GM13976 (cell line): ENCODE results near the gene GOLGA1.
"Not testable (repeated sequence)": the region's sequence is repeated elsewhere in the genome, so short reads cannot be mapped to it uniquely, and the experiment has no call there.

Source experiments
- DNase-seq: peaks from one replicate; pipeline ENCODE4 v3.0.0; 2012; ENCODE audit warnings: low spot score
- in situ Hi-C: fragments of 300-500 bp; cut with MboI; formaldehyde crosslinking; loops from one replicate; pipeline ENCODE4 v1.12.0; 2022; ENCODE audit warnings: low sequenced_read_pairs, mixed read lengths, inconsistent platforms; ENCODE audit not compliant: unreplicated experiment
- TF ChIP-seq, protein P1 (sequence below): IDR thresholded peaks from 2 replicates; pipeline ENCODE4 v1.5.1; 2012; ENCODE audit warnings: borderline replicate concordance, mild to moderate bottlenecking; ENCODE audit not compliant: insufficient read depth; ENCODE audit errors: extremely low read depth, missing control alignments, control extremely low read depth

The GOLGA1 gene

DNA sequence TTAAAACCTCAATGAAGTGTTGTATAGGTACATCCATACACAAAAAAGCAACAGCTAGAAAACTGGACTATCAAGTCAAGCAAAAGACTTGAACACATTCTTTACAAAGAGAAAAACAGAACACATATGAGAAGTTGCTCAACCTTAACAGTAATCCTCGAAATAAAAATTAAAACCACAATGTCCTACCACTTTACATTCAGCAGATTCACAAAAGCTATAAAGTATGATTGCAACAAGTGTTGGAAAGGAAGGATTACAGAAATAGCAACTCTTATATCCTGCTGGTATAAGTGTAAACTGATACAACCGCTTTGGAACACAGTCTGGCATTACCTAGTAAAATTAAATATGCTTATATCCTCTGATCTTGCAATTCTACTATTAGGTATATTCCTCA is 28.5 kb upstream of the GOLGA1 start:
- TF ChIP-seq, protein P1, sequence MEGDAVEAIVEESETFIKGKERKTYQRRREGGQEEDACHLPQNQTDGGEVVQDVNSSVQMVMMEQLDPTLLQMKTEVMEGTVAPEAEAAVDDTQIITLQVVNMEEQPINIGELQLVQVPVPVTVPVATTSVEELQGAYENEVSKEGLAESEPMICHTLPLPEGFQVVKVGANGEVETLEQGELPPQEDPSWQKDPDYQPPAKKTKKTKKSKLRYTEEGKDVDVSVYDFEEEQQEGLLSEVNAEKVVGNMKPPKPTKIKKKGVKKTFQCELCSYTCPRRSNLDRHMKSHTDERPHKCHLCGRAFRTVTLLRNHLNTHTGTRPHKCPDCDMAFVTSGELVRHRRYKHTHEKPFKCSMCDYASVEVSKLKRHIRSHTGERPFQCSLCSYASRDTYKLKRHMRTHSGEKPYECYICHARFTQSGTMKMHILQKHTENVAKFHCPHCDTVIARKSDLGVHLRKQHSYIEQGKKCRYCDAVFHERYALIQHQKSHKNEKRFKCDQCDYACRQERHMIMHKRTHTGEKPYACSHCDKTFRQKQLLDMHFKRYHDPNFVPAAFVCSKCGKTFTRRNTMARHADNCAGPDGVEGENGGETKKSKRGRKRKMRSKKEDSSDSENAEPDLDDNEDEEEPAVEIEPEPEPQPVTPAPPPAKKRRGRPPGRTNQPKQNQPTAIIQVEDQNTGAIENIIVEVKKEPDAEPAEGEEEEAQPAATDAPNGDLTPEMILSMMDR: no peak
- in situ Hi-C loops: no loop called here
- no peak for DNase-seq

DNA sequence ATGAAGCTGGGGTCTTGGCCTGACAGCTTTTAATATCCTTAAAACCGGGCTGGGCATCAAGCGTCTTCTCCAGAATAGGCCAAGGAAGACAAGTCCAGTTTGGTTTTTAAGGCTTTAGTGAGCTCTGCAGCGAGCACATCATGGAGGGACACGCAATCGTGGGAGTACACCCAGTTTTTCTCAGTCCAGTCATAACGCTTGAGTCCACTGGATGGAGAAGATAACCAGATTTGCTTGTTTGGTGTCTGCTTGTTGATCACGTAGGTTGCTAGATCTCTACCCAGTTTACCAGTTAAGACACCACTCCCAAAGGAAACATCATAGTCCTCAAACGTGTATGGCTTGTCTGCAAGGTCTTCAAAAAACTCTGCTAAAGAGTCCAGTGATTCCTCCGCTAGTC is 27.4 kb upstream of the GOLGA1 start:
- TF ChIP-seq, protein P1: no peak
- in situ Hi-C loops: no loop called here
- no peak for DNase-seq

DNA sequence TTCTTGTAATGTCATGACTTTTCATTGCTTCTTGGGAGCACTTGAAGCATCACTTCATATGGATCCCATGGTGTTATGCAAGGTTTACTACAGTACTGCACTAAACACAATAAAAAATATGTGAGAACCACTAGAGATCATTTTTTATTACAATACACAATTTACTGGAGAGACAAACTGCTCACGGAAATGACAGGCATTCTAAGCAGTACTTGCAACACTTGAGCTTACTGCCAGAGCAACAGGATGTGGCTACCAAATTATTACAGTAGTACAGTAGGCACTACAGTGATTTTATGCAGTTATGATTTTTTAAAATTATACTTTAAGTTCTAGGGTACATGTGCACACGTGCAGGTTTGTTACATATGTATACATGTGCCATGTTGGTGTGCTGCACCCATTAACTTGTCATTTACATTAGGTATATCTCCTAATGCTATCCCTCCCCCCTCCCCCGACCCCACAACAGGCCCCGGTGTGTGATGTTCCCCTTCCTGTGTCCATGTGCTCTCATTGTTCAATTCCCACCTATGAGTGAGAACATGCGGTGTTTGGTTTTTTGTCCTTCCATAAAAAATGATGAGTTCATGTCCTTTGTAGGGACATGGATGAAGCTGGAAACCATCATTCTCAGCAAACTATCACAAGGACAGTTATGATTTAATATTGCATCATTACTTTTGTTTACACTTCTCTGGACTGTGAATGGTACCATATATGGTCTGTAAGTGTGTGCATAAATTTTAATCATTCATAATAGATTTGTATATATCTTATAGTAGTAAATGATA is 25.1 kb upstream of the GOLGA1 start:
- DNase-seq, in situ Hi-C loops: not testable (repeated sequence)

DNA sequence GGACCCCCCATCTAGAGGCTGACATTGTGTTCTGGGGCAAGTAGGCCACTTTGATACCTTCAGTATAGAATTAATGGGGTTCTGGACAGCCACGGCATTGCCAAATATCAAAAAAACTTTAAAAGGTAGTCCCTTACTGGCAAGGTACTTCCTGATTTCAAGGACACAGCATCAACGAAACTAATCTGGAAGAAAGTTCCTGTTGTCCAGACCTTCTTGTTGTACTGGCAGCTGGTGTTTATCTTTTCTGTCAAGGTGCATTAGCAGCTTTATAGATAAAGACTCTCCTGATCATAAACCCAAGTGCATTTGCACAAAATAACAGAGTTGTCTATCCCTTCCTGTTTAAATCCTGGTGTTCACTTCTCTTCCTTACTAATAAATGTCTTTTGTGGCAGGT is 23.7 kb upstream of the GOLGA1 start:
- TF ChIP-seq, protein P1: no peak
- no peak for DNase-seq
- in situ Hi-C loops: no loop called here

DNA sequence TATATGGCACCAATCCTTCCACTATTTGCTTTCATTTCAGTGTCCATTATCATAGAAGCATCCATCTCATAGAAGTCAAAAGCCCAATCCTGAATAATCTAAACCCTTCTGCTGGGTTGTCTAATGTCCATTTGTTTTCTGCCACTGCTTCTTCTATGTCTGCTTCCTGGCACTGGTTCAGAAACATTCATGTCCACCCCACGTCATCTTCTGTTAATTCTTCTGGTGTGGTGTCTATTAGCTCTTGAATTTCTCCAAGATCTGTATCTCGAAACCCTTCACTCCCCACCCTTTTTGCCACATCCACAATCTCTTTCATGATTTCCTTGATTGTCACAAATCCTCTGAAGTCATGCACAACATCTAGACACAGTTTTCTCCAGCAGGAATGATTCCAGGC is 23.2 kb upstream of the GOLGA1 start:
- in situ Hi-C loops: no loop called here
- TF ChIP-seq, protein P1: no peak
- no peak for DNase-seq

DNA sequence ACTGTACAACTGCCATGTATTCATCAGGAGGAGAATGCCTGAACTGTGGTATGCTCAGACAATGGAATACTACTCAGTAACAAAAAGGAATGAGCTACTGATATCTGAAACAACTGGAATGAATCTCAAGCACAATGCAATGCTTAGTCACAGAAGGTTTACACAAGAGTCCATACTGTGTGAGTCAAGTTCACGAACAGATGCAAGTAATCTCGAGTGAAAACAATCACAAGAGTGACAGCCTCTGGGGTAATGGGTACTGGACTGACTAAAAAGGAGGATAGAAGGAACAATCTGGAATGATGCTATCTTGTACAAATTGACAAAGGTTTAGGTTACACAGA is 19.5 kb upstream of the GOLGA1 start:
- DNase-seq: no peak
- in situ Hi-C loops: no loop called here

DNA sequence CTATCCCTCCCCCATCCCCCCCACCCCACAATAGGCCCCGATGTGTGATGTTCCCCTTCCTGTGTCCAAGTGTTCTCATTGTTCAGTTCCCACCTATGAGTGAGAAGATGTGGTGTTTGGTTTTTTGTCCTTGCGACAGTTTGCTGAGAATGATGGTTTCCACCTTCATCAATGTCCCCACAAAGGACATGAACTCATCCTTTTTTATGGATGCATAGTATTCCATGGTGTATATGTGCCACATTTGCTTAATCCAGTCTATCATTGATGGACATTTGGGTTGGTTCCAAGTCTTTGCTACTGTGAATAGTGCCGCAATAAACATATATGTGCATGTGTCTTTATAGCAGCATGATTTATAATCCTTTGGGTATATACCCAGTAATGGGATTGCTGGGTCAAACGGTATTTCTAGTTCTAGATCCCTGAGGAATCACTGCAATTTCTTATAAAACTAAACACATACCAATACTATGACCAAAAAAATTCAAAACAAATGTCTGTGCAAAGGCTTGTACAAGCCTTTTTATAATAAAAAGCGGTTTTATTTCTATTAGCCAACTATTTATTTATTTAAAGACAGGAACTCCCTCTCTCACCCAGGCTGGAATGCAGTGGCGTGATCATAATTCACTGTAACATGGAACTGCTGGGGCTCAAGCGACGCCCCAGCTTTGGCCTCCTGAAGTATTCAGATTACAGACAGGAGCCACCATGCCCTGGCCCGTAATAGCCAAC is 19.0 kb upstream of the GOLGA1 start:
- in situ Hi-C loops, DNase-seq: not testable (repeated sequence)

More for the DNA sequence above, 19.5 kb upstream of the GOLGA1 start:
- TF ChIP-seq, protein P1: no peak

DNA sequence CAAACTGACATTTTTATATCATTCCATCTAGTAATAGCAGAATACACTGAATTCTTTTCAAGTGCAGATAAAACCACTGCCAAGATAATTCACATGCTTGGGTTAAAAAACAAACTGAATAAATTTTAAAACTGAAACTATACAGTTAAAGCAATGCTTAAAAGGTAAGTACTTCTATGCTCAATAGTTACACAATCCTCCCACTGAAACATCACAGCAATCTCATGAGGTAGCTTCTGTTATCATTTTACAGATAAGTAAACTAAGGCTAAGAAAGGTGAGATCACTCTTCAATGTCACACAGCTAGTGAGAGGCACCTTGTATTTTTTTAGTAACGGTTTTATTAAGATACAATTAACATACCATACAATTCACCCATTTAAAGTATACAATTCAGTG is 13.4 kb upstream of the GOLGA1 start:
- DNase-seq: no peak
- in situ Hi-C loops: no loop called here
- TF ChIP-seq, protein P1: no peak
